Adrenal gland (tissue), 5 donors: ENCODE results near the gene LRP2BP.

Experiments used
- CTCF ChIP-seq, 6 experiments: fragments of 450-650 bp in 4 of 6; fragments of 200-600 bp in 2 of 6; sonication (generic) in 1 of 6; IDR thresholded peaks; 1 replicate in 5 of 6; 2 replicates in 1 of 6; pipeline versions ENCODE4 v1.5.1 to v1.8.0; 2016 to 2021; ENCODE audit warnings: antibody characterized with exemption in 6 of 6, mild to moderate bottlenecking in 2 of 6, moderate library complexity in 1 of 6
- POLR2A ChIP-seq, 2 donors: fragments of 450-650 bp; IDR thresholded peaks; one replicate each; pipeline ENCODE4 v1.6.1; 2017; ENCODE audit warnings: antibody characterized with exemption in 2 of 2, mild to moderate bottlenecking in 2 of 2, moderate library complexity in 1 of 2
- donor health status: DM: no; HTN: no; CAD: no.

GRCh38 chr4:185374027-185374426 is 21.7 kb downstream of the LRP2BP start:
- TF ChIP-seq CTCF (IDR thresholded peaks at IDR 0.05) (no peak), POLR2A (IDR thresholded peaks at IDR 0.05) (no peak)
